GM20431 (cell line): ENCODE data around the gene FATE1.

Experiments
- in situ Hi-C: fragments of 300-500 bp; cut with MseI, MboI; formaldehyde crosslinking; loops from one replicate; pipeline ENCODE4 v1.15.0; 2020; ENCODE audit warnings: low sequenced_read_pairs; ENCODE audit not compliant: unreplicated experiment

FATE1 gene, protein sequence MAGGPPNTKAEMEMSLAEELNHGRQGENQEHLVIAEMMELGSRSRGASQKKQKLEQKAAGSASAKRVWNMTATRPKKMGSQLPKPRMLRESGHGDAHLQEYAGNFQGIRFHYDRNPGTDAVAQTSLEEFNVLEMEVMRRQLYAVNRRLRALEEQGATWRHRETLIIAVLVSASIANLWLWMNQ

DNA sequence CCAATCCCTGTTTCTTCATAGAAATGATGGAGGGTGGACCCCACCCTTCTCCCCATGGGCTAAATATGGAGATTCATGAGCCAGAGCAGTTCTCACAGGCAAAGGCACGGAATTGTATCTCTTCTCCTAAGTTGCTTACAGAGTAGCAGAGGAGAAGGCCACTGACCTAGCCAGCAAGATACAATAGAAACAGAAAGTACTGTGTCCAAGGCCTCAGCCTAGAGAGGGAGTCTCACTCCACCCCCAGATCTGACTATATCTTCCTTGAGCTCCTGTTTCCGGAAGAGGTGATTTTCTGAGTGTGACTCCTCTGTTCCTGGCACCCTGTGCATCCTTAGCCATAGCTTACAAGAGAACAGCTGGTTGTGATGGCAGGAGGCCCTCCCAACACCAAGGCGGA is at the start of gene FATE1:
TSS of gene FATE1 (plus strand) at position 284 of the 400 bp plus-strand sequence. CDS start at position 369, 85 bp downstream.
- in situ Hi-C loops = no loop called here

GRCh38 chrX:151675121-151675746 is 40.6 kb upstream of the FATE1 start:
- in situ Hi-C loops = loop anchor here (10.0 to 25.0 kb wide), 2 partner anchors 163 to 520 kb away; no protein-coding TSS in a partner anchor

DNA sequence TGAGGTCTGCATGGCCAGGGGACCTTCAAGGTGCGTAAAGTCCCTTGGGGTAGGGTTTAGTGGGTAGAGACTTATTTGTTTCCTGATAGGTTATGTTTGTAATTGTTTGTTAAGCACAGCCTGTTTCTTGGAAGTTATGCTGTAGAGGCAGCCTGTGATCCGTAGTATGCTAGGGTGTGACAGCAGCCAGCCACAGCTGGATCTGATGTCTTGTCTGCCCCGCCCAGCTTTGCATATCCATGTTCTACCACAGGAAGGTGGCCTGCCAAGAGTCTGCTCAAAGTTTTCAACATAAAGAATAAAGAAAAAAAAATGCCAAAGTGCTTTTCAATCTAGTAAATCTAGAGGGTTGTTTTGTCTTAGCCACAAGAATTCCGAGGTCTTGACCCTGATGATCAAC is 39.6 kb upstream of the FATE1 start:
- in situ Hi-C loops = loop anchor here (10.0 to 25.0 kb wide), 2 partner anchors 164 to 521 kb away; no protein-coding TSS in a partner anchor

DNA sequence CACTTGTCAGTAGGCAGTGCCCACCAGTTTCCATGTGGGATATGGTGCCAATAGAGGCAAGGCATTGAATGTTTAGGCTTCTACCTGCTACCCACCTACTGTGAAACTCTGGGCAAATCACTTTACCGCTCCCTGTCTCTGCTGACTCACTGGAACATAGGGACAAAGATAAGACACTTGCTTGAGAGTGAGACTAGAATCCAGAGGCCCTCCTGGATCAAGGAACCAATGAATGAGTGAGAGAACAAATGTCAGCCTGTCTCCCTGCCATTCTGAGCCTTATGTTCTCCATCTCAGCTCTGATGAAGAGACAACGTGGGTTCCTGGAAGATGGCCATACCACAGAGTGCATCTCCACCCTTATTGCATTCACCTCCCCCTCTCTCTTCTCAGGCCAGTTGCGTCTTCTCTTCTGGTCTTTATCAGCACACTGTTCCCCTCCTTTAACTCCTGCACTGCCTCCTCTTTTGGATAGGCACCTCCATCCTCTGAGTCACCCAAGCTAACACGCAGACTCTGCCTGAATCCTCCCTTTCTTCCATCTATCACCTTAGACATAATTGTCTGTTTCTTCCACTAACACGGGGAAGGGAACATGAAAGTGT is 35.9 kb upstream of the FATE1 start:
- in situ Hi-C loops = loop anchor here (10.0 to 25.0 kb wide), 2 partner anchors 168 to 525 kb away; no protein-coding TSS in a partner anchor

- in situ Hi-C loops = loop anchor here (25.0 kb wide), 1 partner anchor 169 kb away; no protein-coding TSS in a partner anchor
These were observed 35.0 kb upstream of the FATE1 start for GRCh38 chrX:151680805-151681204.

DNA sequence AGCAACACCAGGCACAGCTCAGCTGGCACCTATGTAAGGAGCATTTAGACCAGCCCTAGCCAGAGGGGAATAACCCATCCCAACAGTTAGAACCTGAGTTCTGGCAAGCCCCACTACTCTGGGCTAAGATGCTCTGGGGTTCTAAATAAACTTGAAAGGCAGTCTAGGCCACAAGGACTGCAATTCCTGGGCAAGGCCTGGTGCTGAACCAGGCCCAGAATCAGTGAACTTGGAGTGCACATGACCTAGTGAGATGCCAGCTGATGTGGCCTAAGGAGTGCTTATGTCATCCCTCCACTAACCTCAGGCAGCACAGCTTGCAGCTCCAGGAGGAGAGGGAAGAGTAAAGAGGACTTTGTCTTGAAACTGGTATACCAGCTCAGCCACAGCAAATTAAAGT is 28.2 kb upstream of the FATE1 start:
- in situ Hi-C loops = loop anchor here (25.0 kb wide), 1 partner anchor 175 kb away; no protein-coding TSS in a partner anchor

GRCh38 chrX:151688695-151689094 is 27.1 kb upstream of the FATE1 start:
- in situ Hi-C loops = loop anchor here (25.0 kb wide), 1 partner anchor 176 kb away; no protein-coding TSS in a partner anchor

GRCh38 chrX:151692825-151693224 is 23.0 kb upstream of the FATE1 start:
- in situ Hi-C loops = loop anchor here (25.0 kb wide), 1 partner anchor 181 kb away; no protein-coding TSS in a partner anchor

DNA sequence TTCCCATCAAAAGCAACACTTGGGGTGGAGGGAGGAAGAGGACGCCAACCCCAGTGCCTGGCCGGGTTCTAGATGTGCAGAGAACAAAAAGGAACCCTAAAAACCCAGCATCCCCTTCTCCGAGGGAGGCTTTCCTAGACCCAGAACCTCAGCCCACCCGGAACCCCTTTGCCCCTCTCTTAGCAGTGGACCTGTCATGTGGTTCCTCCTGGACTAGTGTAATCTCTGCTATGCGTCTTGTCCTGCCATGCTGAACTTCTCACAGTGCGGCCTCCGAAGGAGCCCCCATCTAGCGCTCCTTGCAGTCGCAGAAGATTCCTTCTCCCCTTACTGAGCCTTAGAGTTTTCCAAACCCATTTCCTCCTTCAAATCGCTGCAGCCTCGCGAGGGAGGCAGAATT is 21.7 kb upstream of the FATE1 start:
- in situ Hi-C loops = loop anchor here (25.0 kb wide), 1 partner anchor 182 kb away; no protein-coding TSS in a partner anchor

GRCh38 chrX:151694661-151695582 is 20.9 kb upstream of the FATE1 start, which contains the start of gene PRRG3:
PRRG3 (plus strand) TSS chrX:151695458; CDS start chrX:151698815, 3,357 bp downstream.
- in situ Hi-C loops = loop anchor here (25.0 kb wide), 1 partner anchor 183 kb away; no protein-coding TSS in a partner anchor

DNA sequence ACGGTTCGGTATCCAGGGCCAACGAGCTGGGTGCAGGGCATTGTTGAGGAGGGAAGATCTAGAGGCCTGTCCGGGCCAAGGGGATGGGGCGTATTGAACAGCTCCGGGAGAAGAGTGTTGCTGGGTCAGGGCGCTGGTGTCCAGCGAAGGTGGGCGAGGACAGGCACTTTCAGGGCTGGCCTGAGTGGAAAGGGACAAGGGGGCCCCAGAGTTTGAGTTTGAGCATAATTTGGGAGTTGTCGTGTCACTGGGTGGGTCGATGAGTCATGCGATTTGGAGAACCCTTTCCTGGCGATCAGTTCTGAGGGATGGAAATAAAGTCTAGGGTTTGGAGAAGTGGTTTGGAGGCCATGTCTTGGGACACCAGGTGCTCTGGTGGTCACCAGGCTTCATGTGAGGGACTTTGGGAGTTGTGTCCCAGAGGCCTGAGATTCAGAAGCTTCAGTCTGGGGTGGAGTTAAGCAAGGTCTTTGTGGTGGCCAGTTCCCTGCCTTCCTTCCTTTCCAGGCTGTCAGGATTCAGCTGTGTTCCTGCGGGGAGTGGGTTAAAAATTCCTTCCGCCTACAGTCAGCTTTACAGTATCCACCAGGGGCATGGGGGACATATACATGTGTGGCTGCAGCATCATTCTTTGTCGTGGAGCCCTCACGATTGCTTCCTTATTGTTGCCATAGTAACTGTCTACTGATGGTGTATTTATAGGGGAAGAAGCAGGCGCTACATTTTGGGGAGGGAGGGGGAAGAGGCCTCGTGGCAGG is 20.1 kb upstream of the FATE1 start:
- in situ Hi-C loops = loop anchor here (25.0 kb wide), 1 partner anchor 183 kb away; no protein-coding TSS in a partner anchor

DNA sequence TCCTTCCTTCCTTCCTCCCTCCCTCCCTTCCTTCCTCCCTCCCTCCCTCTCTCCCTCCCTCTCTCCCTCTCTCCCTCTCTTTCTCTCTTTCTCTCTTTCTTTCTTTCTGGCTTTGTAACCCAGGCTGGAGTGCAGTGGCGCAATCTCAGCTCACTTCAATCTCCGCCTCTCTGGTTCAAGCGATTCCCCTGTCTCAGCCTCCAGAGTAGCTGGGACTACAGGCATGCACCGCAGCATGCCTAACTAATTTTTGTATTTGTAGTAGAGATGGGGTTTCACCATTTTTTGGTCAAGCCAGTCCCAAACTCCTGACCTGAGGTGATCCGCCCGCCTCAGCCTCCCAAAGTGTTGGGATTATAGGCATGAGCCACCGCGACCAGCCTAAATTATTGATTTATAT is 18.8 kb upstream of the FATE1 start:
- in situ Hi-C loops = loop anchor here (25.0 kb wide), 1 partner anchor 185 kb away; no protein-coding TSS in a partner anchor

- in situ Hi-C loops = loop anchor here (25.0 kb wide), 1 partner anchor 185 kb away; no protein-coding TSS in a partner anchor
These were observed 18.3 kb upstream of the FATE1 start for GRCh38 chrX:151697522-151697921.

DNA sequence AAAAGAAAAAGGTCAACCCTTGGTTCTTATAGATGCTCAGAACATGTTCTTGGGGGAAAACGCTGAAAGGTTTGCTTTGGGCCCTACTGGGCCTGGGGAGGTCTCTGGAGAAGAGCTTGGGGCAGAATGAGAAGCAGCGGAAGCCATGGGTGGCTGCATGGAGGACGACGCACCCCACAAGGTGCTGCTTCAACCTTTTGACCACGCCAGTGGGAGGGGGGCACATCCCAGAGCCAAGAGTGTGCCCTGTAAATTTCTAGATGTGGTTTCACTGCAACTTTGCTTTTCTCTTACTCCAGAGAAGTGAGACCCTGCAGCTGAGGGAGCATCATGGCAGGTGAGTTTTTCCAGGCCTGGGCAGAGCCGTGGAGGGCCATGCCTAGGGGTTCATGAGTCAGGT is 17.4 kb upstream of the FATE1 start:
- in situ Hi-C loops = loop anchor here (25.0 kb wide), 1 partner anchor 186 kb away; no protein-coding TSS in a partner anchor

DNA sequence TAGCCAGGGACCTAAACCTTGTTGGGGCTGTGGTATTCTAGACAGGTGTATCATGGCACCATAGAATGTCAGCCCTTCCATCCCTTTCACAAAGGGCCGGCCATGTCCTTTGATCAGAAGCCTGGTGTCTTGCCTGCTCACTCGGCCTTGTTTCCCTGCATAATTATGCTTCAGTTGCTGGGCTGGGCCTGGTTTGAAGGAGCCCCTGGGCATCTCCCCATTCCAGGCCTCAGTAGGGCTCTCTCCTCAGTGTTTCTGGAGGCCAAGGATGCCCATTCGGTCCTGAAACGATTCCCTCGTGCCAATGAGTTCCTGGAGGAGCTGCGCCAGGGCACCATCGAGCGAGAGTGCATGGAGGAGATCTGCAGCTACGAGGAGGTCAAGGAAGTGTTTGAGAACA is 16.1 kb upstream of the FATE1 start:
- in situ Hi-C loops = loop anchor here (25.0 kb wide), 1 partner anchor 187 kb away; no protein-coding TSS in a partner anchor

- in situ Hi-C loops = no loop called here
These were observed 15.3 kb upstream of the FATE1 start for GRCh38 chrX:151700581-151700980.

GRCh38 chrX:151701071-151701470 is 14.8 kb upstream of the FATE1 start:
- in situ Hi-C loops = no loop called here

DNA sequence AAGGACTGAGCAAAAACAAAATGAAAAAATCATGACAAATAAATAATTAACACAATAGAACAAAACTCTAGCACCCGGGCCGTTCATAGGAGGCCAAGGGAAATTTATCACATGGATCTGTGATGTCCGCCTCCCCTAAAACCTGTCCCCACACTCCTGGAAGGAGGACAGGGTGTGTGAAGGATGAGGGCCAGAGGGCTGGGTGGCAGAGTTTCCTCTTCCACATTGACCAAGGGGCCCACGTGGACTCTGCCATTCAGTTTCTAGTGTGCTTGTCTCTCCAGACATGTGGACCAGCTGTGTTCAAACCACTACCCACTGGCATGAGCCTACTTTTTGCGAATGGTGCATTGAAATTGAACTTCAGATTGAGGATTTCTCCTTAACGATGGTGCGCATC is 14.3 kb upstream of the FATE1 start:
- in situ Hi-C loops = no loop called here
